HG02588 (cell line): ENCODE measurements around the gene AFM.
A peak's percentile ranks its signal among the peaks of the same experiment; 100 is the strongest.
"Not testable (repeated sequence)": the region's sequence is repeated elsewhere in the genome, so short reads cannot be mapped to it uniquely, and the experiment has no call there.

ENCODE experiments used
- ATAC-seq: cut with Tn5 transposase; IDR thresholded peaks from one replicate; pipeline ENCODE4 v1.9.1; 2021; ENCODE audit warnings: mild to moderate bottlenecking, moderate library complexity; ENCODE audit not compliant: unreplicated experiment

Gene AFM

GRCh38 chr4:73499996-73500765 lies 18.6 kb downstream of the AFM start:
- no peak for ATAC-seq

- no peak for ATAC-seq
Measured at GRCh38 chr4:73501664-73502265, 20.2 kb downstream of the AFM start.

- no peak for ATAC-seq
Measured at GRCh38 chr4:73505567-73505966, 24.0 kb downstream of the AFM start.

GRCh38 chr4:73507541-73507940 lies 26.0 kb downstream of the AFM start:
- no peak for ATAC-seq

- ATAC-seq = no peak
Measured at GRCh38 chr4:73508651-73509050, 27.1 kb downstream of the AFM start.

GRCh38 chr4:73518340-73518739 lies 36.8 kb downstream of the AFM start:
- ATAC-seq = no peak

GRCh38 chr4:73520821-73521220 lies 39.3 kb downstream of the AFM start:
- no peak for ATAC-seq

DNA sequence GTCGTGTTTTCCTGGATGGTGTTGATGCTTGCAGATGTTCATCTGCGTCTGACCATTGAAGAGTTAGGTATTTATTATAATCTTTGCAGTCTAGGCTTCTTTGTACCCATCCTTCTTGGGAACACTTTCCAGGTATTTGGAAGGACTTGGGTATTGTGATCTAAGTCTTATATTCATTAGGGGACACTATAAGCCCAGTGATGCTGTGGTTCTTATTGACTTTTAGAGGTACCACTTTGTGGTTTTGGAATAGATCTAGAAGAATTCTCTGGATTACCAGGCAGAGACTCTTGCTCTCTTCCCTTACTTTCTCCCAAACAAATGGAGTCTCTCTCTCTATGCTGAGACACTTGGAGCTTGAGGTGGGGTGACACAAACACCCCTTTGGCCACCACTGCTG lies 41.6 kb downstream of the AFM start:
- no peak for ATAC-seq

DNA sequence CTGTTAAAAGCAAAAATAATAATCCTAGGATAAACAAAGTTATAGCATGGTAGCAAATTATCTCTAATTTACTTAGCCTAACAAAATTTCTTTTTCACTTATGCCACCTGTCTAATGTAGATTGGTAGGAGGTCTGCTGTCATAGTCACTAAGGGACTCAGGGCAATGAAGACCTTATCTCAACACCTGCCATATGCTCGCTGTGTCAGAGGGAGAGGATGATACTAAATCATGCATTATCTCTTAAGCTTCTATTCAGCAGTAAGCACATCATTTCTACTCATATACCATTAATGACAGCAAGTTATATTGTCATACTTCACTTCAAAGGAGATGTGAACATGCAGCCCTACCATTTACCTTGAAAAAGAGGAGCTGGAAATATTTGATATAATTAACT lies 44.1 kb downstream of the AFM start:
- ATAC-seq = no peak

- ATAC-seq = peak; percentile 72
Measured at GRCh38 chr4:73527196-73527595, 45.7 kb downstream of the AFM start.

DNA sequence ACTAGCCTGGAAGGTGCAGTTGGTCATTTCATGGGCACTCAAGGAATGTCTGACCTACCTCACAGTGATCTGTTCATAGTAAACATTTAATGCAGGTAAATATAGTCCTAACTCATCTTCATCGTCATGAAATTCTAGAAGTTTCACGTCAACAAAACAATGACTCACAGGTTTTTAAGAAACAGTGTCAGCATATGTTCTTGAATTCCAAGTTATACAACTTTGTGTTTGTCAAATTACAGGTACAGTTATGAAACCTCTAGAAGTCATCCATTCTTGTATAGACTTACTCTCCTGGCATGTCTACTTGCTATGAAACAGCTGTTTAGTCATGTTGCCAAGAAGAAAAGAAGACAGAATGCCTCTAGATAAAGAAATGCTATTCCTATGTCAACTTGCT lies 46.6 kb downstream of the AFM start:
- no peak for ATAC-seq

DNA sequence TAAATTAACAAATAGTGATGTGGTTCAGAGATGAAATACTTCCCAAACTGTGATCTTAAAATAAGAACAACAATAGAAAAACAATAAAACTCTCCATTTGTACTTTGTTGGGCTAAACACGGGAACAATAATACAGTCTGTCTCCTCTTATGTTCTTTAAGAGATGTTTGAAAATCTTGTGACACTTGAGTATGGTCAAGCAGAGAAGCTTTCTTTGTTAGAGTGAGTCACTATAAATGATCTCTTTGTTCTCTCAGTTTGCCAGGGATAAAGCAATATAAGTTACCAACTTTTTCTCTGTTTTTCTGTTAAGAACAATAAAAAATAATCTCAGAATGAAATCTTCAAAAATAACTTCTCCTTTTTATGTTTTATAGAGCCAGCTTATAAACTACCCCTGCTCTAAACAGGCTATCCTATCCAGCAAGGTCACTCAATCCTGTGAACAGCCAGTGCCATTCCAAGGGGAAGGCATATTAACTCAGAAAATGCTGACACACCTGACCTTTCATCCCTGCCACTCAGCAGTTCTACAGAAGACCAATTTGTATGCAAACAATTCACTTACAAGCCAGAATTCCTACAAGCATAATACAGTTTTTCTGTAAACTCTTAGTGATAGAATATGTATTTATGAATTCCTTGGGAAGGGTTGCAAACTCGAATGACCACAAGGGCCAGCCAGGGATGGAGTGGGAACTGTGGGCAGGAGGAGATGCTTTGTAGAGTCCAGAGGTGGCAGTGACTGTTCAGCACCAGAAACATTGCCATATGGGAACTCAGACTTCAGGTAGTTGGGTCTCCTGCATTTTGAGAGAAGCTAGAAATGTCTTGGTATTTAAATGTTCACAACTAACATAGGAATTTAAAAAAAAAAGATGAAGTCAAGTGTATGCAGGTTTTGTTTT lies 52.2 kb downstream of the AFM start:
- ATAC-seq = no peak

DNA sequence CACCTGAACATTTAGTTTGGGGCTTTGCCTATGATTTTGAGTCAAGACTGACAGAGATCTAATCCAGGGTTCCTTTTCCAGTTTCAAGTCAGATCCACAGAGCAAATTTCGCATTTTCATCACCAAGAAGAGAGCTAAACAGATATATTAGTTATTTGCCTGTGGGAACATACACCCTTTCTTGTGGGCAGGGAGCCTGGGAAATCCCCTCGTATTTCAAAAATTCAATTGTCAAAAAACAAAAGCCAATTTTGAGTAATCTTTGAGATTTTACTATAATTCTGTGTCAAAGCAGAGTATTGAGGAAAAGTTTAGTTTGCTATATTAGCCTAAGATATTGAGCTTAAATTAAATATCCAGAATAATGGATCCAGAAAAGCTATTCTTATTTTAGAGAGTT lies 56.6 kb downstream of the AFM start:
- ATAC-seq = no peak

DNA sequence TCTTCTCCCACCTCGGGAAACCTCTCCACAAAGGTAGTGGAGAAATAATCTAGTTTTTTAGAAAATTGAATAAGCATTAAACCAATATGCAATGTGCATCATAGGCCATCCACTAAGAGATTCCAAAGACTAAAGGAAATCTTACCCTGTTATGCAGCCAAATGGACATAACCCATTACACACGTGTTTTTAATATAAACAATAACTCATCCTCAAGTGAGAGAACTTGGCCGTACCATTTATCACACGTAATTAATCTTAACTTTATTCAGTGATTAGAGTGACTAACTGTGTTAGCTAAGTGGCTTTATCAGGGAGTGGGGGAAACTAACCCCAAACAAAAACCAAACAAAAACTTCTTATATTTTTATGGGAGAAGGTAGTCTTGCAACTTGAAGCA lies 57.8 kb downstream of the AFM start:
- no peak for ATAC-seq

- no peak for ATAC-seq
Measured at GRCh38 chr4:73540826-73541225, 59.3 kb downstream of the AFM start.

GRCh38 chr4:73541251-73541650 lies 59.7 kb downstream of the AFM start:
- ATAC-seq = no peak

DNA sequence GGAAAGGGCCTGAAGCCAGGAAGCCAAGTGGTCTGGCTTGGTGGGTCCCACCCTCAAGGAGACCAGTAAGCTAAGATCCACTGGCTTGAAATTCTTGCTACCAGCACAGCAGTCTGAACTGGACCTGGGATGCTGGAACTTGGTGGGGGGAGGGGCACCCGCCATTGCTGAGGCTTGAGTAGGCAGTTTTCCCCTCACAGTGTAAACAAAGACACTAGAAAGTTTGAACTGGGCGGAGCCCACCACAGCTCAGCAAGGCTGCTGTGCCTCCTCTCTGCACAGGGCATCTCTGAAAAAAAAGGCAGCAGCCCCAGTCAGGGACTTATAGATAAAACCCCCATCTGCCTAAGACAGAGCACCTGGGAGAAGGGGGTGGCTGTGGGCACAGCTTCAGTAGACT lies 63.1 kb downstream of the AFM start:
- no peak for ATAC-seq

- ATAC-seq = not testable (repeated sequence)
Measured at GRCh38 chr4:73550865-73551264, 69.3 kb downstream of the AFM start.
